Calu3 (cell line): ENCODE results near the gene PRPF6. TPM values are rescaled to one million over a fixed set of nuclear protein-coding genes. Genes with fewer than 3 reads are reported as not detected.
A peak's percentile ranks its signal among the peaks of the same experiment; 100 is the strongest.

Experiments
- BruUV-seq: library from RNA; stranded (reverse); fragments of 400-500 nt; replicated peaks from 2 replicates; lab custom pipeline; 2021; lab: Mats Ljungman, UMichigan
- CTCF ChIA-PET: fragments of 300-600 bp; sonication (Branson Sonifier 250); formaldehyde crosslinking; loops from one replicate; lab custom pipeline; 2022; ENCODE audit warnings: antibody characterized with exemption; lab: Charles Lee
- DNase-seq: peaks from one replicate; pipeline ENCODE4 v3.0.0; 2022
- H3K27ac Mint-ChIP-seq: one replicate; pipeline ENCODE4 v1.8.0; 2022; ENCODE audit warnings: mixed read lengths; ENCODE audit not compliant: unreplicated experiment
- H3K27me3 Mint-ChIP-seq: one replicate; pipeline ENCODE4 v1.8.0; 2022; ENCODE audit warnings: mixed read lengths; ENCODE audit not compliant: unreplicated experiment
- H3K36me3 Mint-ChIP-seq: one replicate; pipeline ENCODE4 v1.8.0; 2022; ENCODE audit warnings: mild to moderate bottlenecking, moderate library complexity, mixed read lengths; ENCODE audit not compliant: insufficient read depth, unreplicated experiment
- H3K4me1 Mint-ChIP-seq: one replicate; pipeline ENCODE4 v1.8.0; 2022; ENCODE audit warnings: mild to moderate bottlenecking, low read depth, mixed read lengths; ENCODE audit not compliant: unreplicated experiment
- H3K4me3 Mint-ChIP-seq: one replicate; pipeline ENCODE4 v1.8.0; 2022; ENCODE audit warnings: mild to moderate bottlenecking, low read depth, moderate library complexity, mixed read lengths; ENCODE audit not compliant: unreplicated experiment
- H3K9me3 Mint-ChIP-seq: one replicate; pipeline ENCODE4 v1.8.0; 2022; ENCODE audit warnings: low read depth, mixed read lengths; ENCODE audit not compliant: unreplicated experiment
- intact Hi-C: fragments of 100-400 bp; cut with micrococcal nuclease; formaldehyde crosslinking; loops from one replicate; pipeline ENCODE4 v1.10.0; 2022; ENCODE audit not compliant: unreplicated experiment
- total RNA-seq: library from RNA; stranded (reverse); gene quantifications from 2 replicates; pipeline ENCODE4 v1.2.3, GENCODE V29; 2022
- TF ChIP-seq, protein P1 (sequence below): fragments of 200-600 bp; IDR thresholded peaks from one replicate; pipeline ENCODE4 v1.8.0; 2022; ENCODE audit warnings: antibody characterized with exemption; ENCODE audit not compliant: unreplicated experiment

PRPF6 gene
- total RNA-seq, 1 experiment from 2014 or later: 113 TPM

DNA sequence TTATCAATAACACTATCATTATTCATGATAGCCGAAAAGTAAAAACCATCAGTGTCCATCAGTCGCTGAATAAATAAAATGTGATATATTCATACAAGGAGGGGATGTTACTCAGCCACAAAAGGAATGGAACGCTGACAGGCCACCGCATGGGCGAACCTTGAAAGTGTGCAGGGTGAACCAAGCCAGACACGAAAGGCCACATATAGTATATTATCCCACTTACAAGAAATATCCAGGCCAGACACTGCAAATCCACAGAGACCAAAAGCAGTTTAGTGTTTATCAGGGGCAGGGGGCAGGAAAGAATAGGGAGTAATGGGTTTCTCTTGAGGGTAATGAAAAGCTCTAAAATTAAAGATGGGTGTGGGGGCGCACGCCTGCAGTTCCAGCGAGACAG is 62.8 kb downstream of the PRPF6 start:
- peaks cover 79% of the 10 kb centered on the region for H3K27me3 Mint-ChIP-seq

DNA sequence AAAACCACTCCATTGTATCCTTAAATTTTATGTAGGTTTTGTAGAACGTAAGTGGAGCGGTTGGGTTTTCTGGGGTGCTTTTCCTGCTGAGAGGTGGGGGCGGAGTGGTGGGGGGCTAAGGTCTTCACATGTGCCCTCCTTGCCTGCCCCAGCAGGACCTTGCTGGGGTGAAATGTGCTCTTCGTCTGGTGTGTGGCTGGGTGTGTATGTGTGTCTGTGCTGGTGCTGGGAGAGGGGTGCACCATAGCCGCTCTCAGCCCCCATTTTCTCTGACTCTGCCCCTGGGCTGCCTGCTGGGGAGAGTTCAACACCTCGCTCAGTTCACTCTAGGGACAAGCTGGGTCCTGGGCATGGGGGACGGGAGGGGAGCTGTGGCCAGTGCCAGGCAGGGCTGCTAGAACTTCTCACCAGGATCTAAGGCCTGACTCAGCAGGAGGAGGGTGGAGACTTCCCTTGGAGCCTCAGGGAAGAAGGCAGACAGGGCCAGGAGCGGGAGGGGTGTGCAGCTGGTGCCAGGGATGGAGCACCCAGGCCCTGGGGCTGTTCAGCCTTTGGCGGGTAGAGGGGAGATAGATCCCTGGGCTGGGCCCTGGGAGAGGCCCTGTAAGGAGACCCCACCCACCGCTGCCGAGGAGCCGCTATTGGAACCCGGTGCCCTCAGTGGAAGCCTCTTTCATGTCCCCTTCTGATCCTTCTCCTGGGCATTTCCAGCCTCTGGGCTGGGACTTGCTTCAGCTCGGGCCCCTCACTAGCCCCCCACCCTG is 63.7 kb downstream of the PRPF6 start:
- H3K27ac Mint-ChIP-seq: no peak overlapping the region
- CTCF ChIA-PET: interaction anchor here (0.6 to 0.9 kb wide), 3 partner anchors 18 to 80 kb away, joined by 3 to 4 read pairs (median 3); partner anchors contain the start of gene TCEA2
- H3K27me3 Mint-ChIP-seq: peaks cover 75% of the 10 kb centered on the region
- no peaks in the 10 kb centered on the region for H3K9me3 Mint-ChIP-seq
- peaks cover 14% of the 10 kb centered on the region for H3K36me3 Mint-ChIP-seq
- H3K4me1 Mint-ChIP-seq: peaks cover 14% of the 10 kb centered on the region
- TF ChIP-seq, protein P1, sequence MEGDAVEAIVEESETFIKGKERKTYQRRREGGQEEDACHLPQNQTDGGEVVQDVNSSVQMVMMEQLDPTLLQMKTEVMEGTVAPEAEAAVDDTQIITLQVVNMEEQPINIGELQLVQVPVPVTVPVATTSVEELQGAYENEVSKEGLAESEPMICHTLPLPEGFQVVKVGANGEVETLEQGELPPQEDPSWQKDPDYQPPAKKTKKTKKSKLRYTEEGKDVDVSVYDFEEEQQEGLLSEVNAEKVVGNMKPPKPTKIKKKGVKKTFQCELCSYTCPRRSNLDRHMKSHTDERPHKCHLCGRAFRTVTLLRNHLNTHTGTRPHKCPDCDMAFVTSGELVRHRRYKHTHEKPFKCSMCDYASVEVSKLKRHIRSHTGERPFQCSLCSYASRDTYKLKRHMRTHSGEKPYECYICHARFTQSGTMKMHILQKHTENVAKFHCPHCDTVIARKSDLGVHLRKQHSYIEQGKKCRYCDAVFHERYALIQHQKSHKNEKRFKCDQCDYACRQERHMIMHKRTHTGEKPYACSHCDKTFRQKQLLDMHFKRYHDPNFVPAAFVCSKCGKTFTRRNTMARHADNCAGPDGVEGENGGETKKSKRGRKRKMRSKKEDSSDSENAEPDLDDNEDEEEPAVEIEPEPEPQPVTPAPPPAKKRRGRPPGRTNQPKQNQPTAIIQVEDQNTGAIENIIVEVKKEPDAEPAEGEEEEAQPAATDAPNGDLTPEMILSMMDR: no peak
- intact Hi-C loops: no loop called here
- peak; percentile 50 for DNase-seq
- no peak overlapping the region for H3K4me3 Mint-ChIP-seq
- no TSS peak for BruUV-seq

More for the DNA sequence above, 62.8 kb downstream of the PRPF6 start:
- TF ChIP-seq, protein P1: no peak
- Mint-ChIP-seq H3K4me1 (peaks cover 14% of the 10 kb centered on the region), H3K27ac (no peak overlapping the region), H3K36me3 (peaks cover 21% of the 10 kb centered on the region), H3K9me3 (no peaks in the 10 kb centered on the region), H3K4me3 (no peak overlapping the region)
- no peak for DNase-seq
- CTCF ChIA-PET: interaction anchor here (0.6 kb wide), 1 partner anchor 50 kb away, joined by 5 read pairs; no protein-coding TSS in a partner anchor
- BruUV-seq: no TSS peak
- intact Hi-C loops: no loop called here

DNA sequence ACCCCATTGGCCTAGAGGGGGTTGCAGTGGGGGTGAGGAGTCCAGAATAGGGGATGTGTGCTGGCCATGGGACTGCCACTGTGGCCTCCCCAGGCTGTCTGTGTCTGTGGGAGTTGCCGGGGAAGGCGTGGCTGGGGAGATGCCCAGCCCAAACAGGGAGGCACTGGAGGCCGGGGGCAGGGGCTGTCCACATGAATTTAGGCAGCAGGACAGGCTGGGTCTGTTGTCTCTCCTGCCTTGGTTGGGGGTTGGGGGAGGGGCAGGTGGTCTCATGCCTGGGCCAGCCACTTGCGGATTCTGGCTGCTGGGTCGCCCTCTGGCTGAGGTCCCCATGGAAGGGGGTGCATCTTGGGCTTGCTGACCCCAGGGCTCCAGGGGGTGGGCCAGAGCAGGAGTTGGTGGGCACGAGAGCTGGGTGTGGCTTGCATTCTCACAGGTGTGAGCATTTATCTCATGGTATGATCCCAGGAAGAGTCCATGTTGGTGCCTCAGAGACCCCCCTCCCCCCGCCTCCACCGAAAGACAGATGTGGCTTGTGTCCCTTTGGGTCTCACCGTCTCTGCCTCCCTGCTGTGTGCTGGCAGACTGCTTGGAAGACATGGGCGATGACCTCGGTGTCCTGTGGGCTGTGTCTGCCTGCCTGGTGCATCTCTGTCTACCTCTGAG is 64.5 kb downstream of the PRPF6 start:
- intact Hi-C loops: no loop called here
- peaks cover 75% of the 10 kb centered on the region for H3K27me3 Mint-ChIP-seq
- TF ChIP-seq, protein P1: no peak
- no TSS peak for BruUV-seq
- peaks cover 12% of the 10 kb centered on the region for H3K36me3 Mint-ChIP-seq
- H3K9me3 Mint-ChIP-seq: no peaks in the 10 kb centered on the region
- CTCF ChIA-PET: interaction anchor here (0.6 to 0.7 kb wide), 2 partner anchors 67 to 79 kb away, joined by 3 to 4 read pairs; no protein-coding TSS in a partner anchor
- H3K4me1 Mint-ChIP-seq: peaks cover 14% of the 10 kb centered on the region
- no peak overlapping the region for H3K27ac Mint-ChIP-seq
- no peak overlapping the region for H3K4me3 Mint-ChIP-seq
- DNase-seq: no peak

- intact Hi-C loops: no loop called here
- H3K4me1 Mint-ChIP-seq: peaks cover 14% of the 10 kb centered on the region
- no TSS peak for BruUV-seq
- CTCF ChIA-PET: interaction anchor here (0.7 kb wide), 2 partner anchors 39 to 201 kb away, joined by 3 read pairs; no protein-coding TSS in a partner anchor
- no peak overlapping the region for H3K4me3 Mint-ChIP-seq
- H3K27me3 Mint-ChIP-seq: peaks cover 78% of the 10 kb centered on the region
- DNase-seq: no peak
- TF ChIP-seq, protein P1: no peak
- H3K9me3 Mint-ChIP-seq: no peaks in the 10 kb centered on the region
- no peak overlapping the region for H3K27ac Mint-ChIP-seq
- peaks cover 9% of the 10 kb centered on the region for H3K36me3 Mint-ChIP-seq
Measured at GRCh38 chr20:64047046-64047389, 66.1 kb downstream of the PRPF6 start.
